ENCODE data around the gene CHST8. TPM values are rescaled to one million over a fixed set of nuclear protein-coding genes. Genes with fewer than 3 reads are reported as not detected.

Gene CHST8
- total and polyA plus RNA-seq, 4 donors, result 0.05 to 0.07 TPM; not detected in 2

- no peak for DNase-seq (ENCODE audit: low spot score)
- WGBS, result 76% methylated on average over 5 of the region's 5 CpGs
- Histone ChIP-seq H3K9me3 (ENCODE audit: control insufficient read depth in 4 of 4, low read length in 3 of 4) (no peaks in the 10 kb centered on the region), H3K36me3 (ENCODE audit: control insufficient read depth in 4 of 4, insufficient read depth in 3 of 4, low read depth in 1 of 4, low read length in 3 of 4) (no peaks in the 10 kb centered on the region), H3K4me1 (ENCODE audit: control insufficient read depth in 4 of 4, insufficient read depth in 4 of 4, low read length in 3 of 4) (no peaks in the 10 kb centered on the region), H3K27ac (ENCODE audit: low read depth in 1 of 2, low read length in 2 of 2) (no peak overlapping the region), H3K27me3 (ENCODE audit: control insufficient read depth in 4 of 4, insufficient read depth in 4 of 4, low read length in 3 of 4) (peaks cover 0 to 4% (median 0%) of the 10 kb centered on the region in 4 donors), H3K4me3 (ENCODE audit: low read depth in 1 of 3, low read length in 3 of 3) (no peak overlapping the region), H3K9ac (ENCODE audit: low read depth in 1 of 2, low read length in 2 of 2) (no peak overlapping the region)
- TF ChIP-seq JUND (IDR thresholded peaks at IDR 0.05), result no peak
- TF ChIP-seq RAD21 (IDR thresholded peaks at IDR 0.05), result no peak
- no peak for TF ChIP-seq ZBTB33 (IDR thresholded peaks at IDR 0.05)
- TF ChIP-seq ATF3 (IDR thresholded peaks at IDR 0.05), result no peak
- no peak for TF ChIP-seq YY1 (IDR thresholded peaks at IDR 0.05)
- TF ChIP-seq MAX (IDR thresholded peaks at IDR 0.05), result no peak
- TF ChIP-seq FOXA2 (IDR thresholded peaks at IDR 0.05), result no peak
- TF ChIP-seq FOXA1 (IDR thresholded peaks at IDR 0.05), result no peak
- TF ChIP-seq HNF4G (IDR thresholded peaks at IDR 0.05), result no peak
- TF ChIP-seq CTCF (IDR thresholded peaks at IDR 0.05; ENCODE audit: low read depth, low read length, missing input control), result no peak
- no peak for TF ChIP-seq HNF4A (conservative IDR thresholded peaks at IDR 0.05)
- TF ChIP-seq TAF1 (conservative IDR thresholded peaks at IDR 0.05), result no peak
- no peak for TF ChIP-seq REST (IDR thresholded peaks at IDR 0.05)
- TF ChIP-seq EGR1 (IDR thresholded peaks at IDR 0.05; ENCODE audit: low read depth in 2 of 2), result no peak
- TF ChIP-seq NR2F2 (IDR thresholded peaks at IDR 0.05), result no peak
- no peak for TF ChIP-seq GABPA (IDR thresholded peaks at IDR 0.05 in 1 of 2, conservative IDR thresholded peaks at IDR 0.05 in 1 of 2)
- TF ChIP-seq RXRA (IDR thresholded peaks at IDR 0.05), result no peak
- no peak for TF ChIP-seq SP1 (IDR thresholded peaks at IDR 0.05)
These were observed 162.7 kb downstream of the CHST8 start for GRCh38 chr19:33784432-33784831.
